HL-60 (cell line): ENCODE results near the gene MORF4L1.

Experiments used
- DNase-seq, 2 experiments: peaks; one replicate each; pipeline ENCODE4 v3.0.0-alpha.2; 2010 to 2020; ENCODE audit warnings: low read depth in 1 of 2, low spot score in 1 of 2
- H3K27ac ChIP-seq: fragments of 250-450 bp; sonication (Bioruptor Pico); replicated peaks from 2 replicates; pipeline ENCODE4 v1.5.1; 2020; ENCODE audit warnings: mild to moderate bottlenecking, moderate library complexity
- H3K27me3 ChIP-seq: fragments of 250-450 bp; sonication (Bioruptor Pico); 2 replicates; pipeline ENCODE4 v1.5.1; 2021; ENCODE audit warnings: mild to moderate bottlenecking, moderate library complexity; ENCODE audit not compliant: insufficient read depth, poor library complexity, severe bottlenecking
- H3K4me3 ChIP-seq: replicated peaks from 2 replicates; pipeline ENCODE4 v1.5.1; 2011; ENCODE audit warnings: mild to moderate bottlenecking, control low read depth, low read length; ENCODE audit not compliant: insufficient read depth
- GABPA ChIP-seq: IDR thresholded peaks from 2 replicates; pipeline ENCODE4 v1.6.1; 2012; ENCODE audit warnings: low read depth
- POLR2AphosphoS5 ChIP-seq: IDR thresholded peaks from 2 replicates; pipeline ENCODE4 v1.6.1; 2012; ENCODE audit warnings: low read depth
- SPI1 ChIP-seq: IDR thresholded peaks from 2 replicates; pipeline ENCODE4 v1.6.1; 2012; ENCODE audit warnings: low read depth, mild to moderate bottlenecking, borderline replicate concordance
- TF ChIP-seq, protein P1 (sequence below): IDR thresholded peaks from one replicate; pipeline ENCODE4 v1.5.1; 2011; ENCODE audit warnings: low read length, control low read depth, inconsistent platforms; ENCODE audit not compliant: insufficient read depth
- TF ChIP-seq, protein P2 (sequence below): IDR thresholded peaks from 2 replicates; pipeline ENCODE4 v1.6.1; 2012; ENCODE audit warnings: low read depth; ENCODE audit not compliant: insufficient replicate concordance

The MORF4L1 gene

DNA sequence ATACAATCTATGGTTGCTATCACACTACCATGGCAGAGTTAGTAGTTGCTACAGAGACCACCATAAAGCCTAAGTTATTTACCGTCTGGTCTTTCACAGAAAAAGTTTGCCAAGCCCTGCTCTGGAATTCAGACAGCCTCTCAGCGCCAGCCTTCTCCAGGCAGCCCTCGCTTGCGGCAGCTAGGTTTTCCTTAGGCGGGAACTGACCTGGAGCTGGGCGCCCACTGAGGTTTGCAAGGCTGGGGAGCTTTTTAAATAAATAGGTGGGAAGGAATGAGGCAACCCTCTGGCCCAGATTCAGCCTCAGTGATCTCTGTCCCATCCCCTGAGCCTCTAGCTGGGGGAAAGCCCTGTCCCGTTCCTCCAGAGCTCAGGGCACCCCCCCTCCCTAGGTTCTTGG, 71.0 kb downstream of the MORF4L1 start:
- no peak for DNase-seq
- TF ChIP-seq POLR2AphosphoS5, result no peak
- TF ChIP-seq GABPA, result no peak
- no peak for TF ChIP-seq SPI1
- TF ChIP-seq, protein P1, sequence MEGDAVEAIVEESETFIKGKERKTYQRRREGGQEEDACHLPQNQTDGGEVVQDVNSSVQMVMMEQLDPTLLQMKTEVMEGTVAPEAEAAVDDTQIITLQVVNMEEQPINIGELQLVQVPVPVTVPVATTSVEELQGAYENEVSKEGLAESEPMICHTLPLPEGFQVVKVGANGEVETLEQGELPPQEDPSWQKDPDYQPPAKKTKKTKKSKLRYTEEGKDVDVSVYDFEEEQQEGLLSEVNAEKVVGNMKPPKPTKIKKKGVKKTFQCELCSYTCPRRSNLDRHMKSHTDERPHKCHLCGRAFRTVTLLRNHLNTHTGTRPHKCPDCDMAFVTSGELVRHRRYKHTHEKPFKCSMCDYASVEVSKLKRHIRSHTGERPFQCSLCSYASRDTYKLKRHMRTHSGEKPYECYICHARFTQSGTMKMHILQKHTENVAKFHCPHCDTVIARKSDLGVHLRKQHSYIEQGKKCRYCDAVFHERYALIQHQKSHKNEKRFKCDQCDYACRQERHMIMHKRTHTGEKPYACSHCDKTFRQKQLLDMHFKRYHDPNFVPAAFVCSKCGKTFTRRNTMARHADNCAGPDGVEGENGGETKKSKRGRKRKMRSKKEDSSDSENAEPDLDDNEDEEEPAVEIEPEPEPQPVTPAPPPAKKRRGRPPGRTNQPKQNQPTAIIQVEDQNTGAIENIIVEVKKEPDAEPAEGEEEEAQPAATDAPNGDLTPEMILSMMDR, result no peak
- TF ChIP-seq, protein P2, sequence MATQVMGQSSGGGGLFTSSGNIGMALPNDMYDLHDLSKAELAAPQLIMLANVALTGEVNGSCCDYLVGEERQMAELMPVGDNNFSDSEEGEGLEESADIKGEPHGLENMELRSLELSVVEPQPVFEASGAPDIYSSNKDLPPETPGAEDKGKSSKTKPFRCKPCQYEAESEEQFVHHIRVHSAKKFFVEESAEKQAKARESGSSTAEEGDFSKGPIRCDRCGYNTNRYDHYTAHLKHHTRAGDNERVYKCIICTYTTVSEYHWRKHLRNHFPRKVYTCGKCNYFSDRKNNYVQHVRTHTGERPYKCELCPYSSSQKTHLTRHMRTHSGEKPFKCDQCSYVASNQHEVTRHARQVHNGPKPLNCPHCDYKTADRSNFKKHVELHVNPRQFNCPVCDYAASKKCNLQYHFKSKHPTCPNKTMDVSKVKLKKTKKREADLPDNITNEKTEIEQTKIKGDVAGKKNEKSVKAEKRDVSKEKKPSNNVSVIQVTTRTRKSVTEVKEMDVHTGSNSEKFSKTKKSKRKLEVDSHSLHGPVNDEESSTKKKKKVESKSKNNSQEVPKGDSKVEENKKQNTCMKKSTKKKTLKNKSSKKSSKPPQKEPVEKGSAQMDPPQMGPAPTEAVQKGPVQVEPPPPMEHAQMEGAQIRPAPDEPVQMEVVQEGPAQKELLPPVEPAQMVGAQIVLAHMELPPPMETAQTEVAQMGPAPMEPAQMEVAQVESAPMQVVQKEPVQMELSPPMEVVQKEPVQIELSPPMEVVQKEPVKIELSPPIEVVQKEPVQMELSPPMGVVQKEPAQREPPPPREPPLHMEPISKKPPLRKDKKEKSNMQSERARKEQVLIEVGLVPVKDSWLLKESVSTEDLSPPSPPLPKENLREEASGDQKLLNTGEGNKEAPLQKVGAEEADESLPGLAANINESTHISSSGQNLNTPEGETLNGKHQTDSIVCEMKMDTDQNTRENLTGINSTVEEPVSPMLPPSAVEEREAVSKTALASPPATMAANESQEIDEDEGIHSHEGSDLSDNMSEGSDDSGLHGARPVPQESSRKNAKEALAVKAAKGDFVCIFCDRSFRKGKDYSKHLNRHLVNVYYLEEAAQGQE, result no peak
- no peak overlapping the region for H3K4me3 ChIP-seq
- H3K27me3 ChIP-seq, result peaks cover 16% of the 10 kb centered on the region
- H3K27ac ChIP-seq, result no peak overlapping the region

DNA sequence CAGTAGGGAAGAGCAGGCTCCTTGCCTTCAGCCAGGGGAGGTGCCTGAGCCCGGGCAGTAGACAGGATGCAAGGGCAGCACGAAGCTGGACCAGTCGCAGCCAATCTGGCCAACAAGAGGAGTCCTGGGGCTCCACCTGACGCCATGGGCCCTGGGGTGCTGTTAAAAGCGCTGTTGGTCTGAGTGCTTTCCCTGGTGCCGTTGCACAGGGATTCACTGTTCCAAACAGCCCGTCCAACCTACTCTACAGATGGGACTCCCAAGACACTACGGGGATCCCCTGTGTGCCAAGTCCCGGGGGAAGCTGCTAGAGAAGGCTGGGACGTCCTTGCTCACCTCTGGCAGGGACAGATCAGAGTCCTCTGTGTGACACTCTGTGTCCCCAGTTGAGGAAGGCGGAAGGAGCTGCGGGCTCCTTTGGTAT, 71.5 kb downstream of the MORF4L1 start:
- Histone ChIP-seq H3K27ac (no peak overlapping the region), H3K27me3 (peaks cover 16% of the 10 kb centered on the region), H3K4me3 (peak overlapping the region; percentile 38)
- no peak for DNase-seq
- no peak for TF ChIP-seq POLR2AphosphoS5
- TF ChIP-seq GABPA, result no peak
- no peak for TF ChIP-seq SPI1
- TF ChIP-seq, protein P2, result no peak
- TF ChIP-seq, protein P1, result no peak

DNA sequence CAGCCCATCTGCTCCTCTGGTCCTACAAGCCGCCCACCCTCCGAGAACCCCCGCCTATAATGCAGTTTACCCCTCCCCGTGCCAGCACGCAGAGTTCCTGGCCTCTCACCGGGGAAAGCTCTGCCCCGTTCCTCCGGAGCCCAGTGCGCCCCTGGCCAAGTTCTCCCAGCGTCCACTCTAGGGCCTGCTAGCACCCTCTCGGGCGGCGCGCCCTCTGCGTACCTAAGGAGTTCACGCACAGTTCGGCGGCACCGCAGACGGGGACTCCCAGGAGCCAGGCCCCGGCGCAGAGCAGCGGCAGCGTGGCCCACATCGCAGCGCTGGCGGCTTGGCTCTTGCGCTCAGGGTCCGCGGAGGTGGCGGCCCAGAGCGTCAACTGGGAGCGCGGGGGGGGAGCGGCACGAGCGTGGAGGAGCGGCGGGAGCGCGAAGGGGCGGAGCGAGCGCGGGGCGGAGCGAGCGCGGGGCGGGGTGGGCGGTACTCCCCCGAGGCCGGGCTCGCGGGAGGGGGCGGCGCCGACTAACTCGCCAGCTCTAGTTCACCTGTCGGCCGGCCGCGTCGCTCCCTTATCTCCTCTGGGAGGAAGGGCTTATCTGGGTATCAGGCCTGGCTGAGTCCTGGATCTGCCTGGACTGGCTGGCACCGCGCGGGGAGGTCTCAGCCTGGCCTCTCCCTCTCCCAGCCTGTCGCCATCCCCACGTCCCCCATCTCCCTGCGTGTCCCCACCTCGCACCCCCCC, 72.1 kb downstream of the MORF4L1 start, which contains the start of gene CTSH:
CTSH (minus strand) TSS at position 378 of the 739 bp plus-strand sequence; CDS start at position 313, 65 bp downstream.
- Histone ChIP-seq H3K27me3 (peaks cover 16% of the 10 kb centered on the region), H3K27ac (no peak within 1 kb of the TSS), H3K4me3 (peak within 1 kb of the TSS; percentile 38)
- TF ChIP-seq, protein P2, result no peak
- TF ChIP-seq, protein P1, result no peak
- no peak for TF ChIP-seq POLR2AphosphoS5
- DNase-seq, result peak; percentile 16 to 42
